ENCODE data around the gene ZNF283.
A peak's percentile ranks its signal among the peaks of the same experiment; 100 is the strongest.

ZNF283 gene

DNA sequence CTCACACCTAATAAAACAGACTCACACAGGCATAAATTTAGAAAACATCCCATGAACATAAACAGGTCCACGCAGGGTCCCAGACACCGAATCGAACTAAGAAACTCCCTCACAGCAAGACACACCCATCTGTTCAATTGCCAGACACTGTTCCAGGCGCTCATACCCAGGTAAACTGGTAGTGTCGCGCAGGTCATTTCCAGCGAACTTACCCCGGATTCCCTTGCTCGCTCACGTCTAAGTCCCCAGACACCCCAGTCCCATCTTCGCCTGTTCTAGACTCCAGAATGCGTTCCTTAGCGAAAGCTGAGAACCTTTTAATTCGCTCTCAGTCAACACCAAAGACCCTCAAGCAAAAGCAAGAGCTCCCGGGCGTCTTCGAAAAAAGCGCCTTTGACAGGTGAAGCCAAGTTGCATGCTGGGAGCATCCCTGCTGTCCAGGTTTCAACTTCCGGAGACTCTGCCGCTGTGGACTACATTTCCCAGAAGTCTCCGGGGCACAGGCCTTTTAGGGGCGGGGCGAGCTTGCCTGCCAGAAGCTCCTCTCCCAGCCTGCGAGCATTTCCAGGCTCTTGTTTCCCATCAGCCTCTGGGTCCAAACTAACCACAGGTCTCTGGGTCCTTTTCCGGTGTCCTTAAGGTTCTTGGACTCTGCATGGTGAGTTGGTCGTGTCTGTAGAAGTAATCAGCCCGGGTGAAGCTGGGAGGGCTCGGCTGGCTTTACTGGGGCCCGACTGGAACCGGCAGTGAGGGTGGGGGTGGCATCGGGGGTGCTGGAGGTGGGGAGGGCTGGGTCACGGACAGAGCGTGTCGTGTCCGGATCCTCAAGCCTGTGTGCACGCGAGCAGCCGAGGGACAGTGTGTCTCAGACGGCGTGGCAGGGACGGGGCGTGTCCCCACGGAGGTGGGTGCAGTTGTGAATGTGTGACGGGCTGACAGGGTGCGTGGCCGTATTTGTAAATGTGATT is at the start of gene ZNF283:
Gene ZNF283 (plus strand): TSS at position 535 of the 968 bp plus-strand sequence. CDS start 6,184 bp downstream, outside the sequence.
- CTCF ChIA-PET = no interaction called here
- POLR2A ChIA-PET = interaction anchor here (0.6 to 1.3 kb wide), 11 partner anchors 9 to 198 kb away, joined by 3 to 6 read pairs (median 3); partner anchors contain the start of genes KCNN4, SMG9, ZNF221 and ZNF222
- TF ChIP-seq ELF4 (IDR thresholded peaks at IDR 0.05) = peak; percentile 53; the same call in 1 of the 2 replicates
- TF ChIP-seq, protein P1, sequence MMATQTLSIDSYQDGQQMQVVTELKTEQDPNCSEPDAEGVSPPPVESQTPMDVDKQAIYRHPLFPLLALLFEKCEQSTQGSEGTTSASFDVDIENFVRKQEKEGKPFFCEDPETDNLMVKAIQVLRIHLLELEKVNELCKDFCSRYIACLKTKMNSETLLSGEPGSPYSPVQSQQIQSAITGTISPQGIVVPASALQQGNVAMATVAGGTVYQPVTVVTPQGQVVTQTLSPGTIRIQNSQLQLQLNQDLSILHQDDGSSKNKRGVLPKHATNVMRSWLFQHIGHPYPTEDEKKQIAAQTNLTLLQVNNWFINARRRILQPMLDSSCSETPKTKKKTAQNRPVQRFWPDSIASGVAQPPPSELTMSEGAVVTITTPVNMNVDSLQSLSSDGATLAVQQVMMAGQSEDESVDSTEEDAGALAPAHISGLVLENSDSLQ (IDR thresholded peaks at IDR 0.05) = 0 out of 2 replicates have a peak, but pooled peaks have one; percentile 6
- TF ChIP-seq SUZ12 (IDR thresholded peaks at IDR 0.05) = peak; percentile 63; the same call in 1 of the 2 replicates
- TF ChIP-seq FOXK2 (IDR thresholded peaks at IDR 0.05) = no peak
- TF ChIP-seq ZNF384 (IDR thresholded peaks at IDR 0.05) = no peak
- TF ChIP-seq L3MBTL2 (conservative IDR thresholded peaks at IDR 0.05) = peak; percentile 89
- TF ChIP-seq LEF1 (IDR thresholded peaks at IDR 0.05; ENCODE audit: borderline replicate concordance) = no peak
- no peak for TF ChIP-seq CTBP1 (IDR thresholded peaks at IDR 0.05; ENCODE audit: borderline replicate concordance)
- peak; percentile 92 for DNase-seq (ENCODE audit: extremely low spot score)

DNA sequence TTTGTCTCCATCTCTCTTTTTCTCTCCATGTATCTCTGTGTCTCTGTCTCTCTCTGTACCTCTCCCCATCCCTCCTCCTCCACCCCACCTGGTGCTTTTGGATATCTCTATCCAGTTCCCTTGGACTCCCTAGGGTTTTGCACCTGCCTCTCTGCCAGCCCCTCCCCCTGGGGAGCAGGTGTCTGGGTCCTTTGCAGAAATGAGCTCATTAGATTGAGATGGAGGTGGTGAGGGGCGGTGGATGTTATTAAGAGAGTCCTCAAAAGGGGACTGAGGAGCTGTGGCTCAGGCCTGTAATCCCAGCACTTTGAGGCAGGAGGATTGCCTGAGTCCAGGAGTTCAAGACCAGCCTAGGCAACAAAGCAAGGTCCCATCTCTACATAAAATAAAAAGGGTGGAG is 48.5 kb upstream of the ZNF283 start:
- CTCF ChIA-PET = interaction anchor here (0.6 to 1.7 kb wide), 3 partner anchors 12 to 993 kb away, joined by 3 to 5 read pairs (median 4); no protein-coding TSS in a partner anchor
- no peak for DNase-seq (ENCODE audit: extremely low spot score)
- TF ChIP-seq SUZ12 (IDR thresholded peaks at IDR 0.05) = no peak
- TF ChIP-seq TARDBP (IDR thresholded peaks at IDR 0.05) = no peak
- TF ChIP-seq FOXK2 (IDR thresholded peaks at IDR 0.05) = no peak
- TF ChIP-seq BHLHE40 (IDR thresholded peaks at IDR 0.05; ENCODE audit: borderline replicate concordance) = no peak
- no peak for TF ChIP-seq FOXA1 (IDR thresholded peaks at IDR 0.05)
- no peak for TF ChIP-seq SP1 (IDR thresholded peaks at IDR 0.05)
- TF ChIP-seq HDGF (IDR thresholded peaks at IDR 0.05; ENCODE audit: borderline replicate concordance) = no peak
- TF ChIP-seq L3MBTL2 (conservative IDR thresholded peaks at IDR 0.05) = no peak
- POLR2A ChIA-PET = interaction anchor here (1.3 kb wide), 1 partner anchor 24 kb away, joined by 3 read pairs; the partner anchor contains the start of gene SMG9

DNA sequence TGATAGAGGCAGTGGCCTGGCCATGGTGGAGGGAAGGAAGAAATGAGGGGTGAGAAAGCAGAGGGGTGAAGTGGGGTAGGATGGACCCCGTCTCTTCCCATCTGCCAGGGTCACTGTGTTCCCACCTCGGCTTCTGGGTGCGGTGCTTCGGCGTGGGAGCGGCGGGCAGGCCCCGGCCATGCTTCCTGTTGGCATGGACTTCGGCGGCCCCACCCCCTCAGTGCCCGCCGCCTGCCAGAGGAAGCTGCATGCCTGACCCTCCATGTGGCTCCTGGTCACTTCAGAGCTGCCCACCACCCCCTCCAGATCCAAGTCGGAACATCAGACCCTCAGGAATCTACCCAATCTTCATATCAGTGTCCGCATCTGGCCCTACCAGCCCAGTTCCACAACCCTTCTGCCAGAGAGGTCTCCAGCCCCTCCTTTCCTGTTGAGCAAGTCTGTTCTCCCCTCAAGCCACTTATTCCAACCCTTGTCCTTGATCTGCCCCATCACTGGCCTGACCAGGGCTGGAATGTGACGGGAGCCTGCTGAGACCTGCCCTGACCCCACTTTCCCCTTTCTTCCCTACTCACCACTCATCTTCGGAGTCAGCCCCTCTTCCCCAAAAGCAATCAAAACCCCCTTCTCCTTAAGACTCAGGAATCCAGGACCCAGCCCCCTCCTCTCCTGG is 47.8 kb upstream of the ZNF283 start:
- no peak for DNase-seq (ENCODE audit: extremely low spot score)
- ChIA-PET CTCF (interaction anchor here (0.6 to 1.1 kb wide), 4 partner anchors 13 to 180 kb away, joined by 3 to 6 read pairs (median 4); no protein-coding TSS in a partner anchor), POLR2A (no interaction called here)
- TF ChIP-seq CTBP1 (IDR thresholded peaks at IDR 0.05; ENCODE audit: borderline replicate concordance) (no peak), SUZ12 (IDR thresholded peaks at IDR 0.05) (no peak), FOXM1 (IDR thresholded peaks at IDR 0.05; ENCODE audit: borderline replicate concordance) (no peak), ZNF384 (IDR thresholded peaks at IDR 0.05) (no peak), NFRKB (IDR thresholded peaks at IDR 0.05) (no peak), LEF1 (IDR thresholded peaks at IDR 0.05; ENCODE audit: borderline replicate concordance) (no peak), BHLHE40 (IDR thresholded peaks at IDR 0.05; ENCODE audit: borderline replicate concordance) (no peak), ELF4 (IDR thresholded peaks at IDR 0.05) (no peak), L3MBTL2 (conservative IDR thresholded peaks at IDR 0.05) (no peak), SP1 (IDR thresholded peaks at IDR 0.05) (no peak), FOXK2 (IDR thresholded peaks at IDR 0.05) (no peak), TARDBP (IDR thresholded peaks at IDR 0.05) (no peak), FOXA1 (IDR thresholded peaks at IDR 0.05) (no peak), HDGF (IDR thresholded peaks at IDR 0.05; ENCODE audit: borderline replicate concordance) (no peak), ARNT (IDR thresholded peaks at IDR 0.05) (no peak)
- TF ChIP-seq, protein P1 (IDR thresholded peaks at IDR 0.05) = no peak

DNA sequence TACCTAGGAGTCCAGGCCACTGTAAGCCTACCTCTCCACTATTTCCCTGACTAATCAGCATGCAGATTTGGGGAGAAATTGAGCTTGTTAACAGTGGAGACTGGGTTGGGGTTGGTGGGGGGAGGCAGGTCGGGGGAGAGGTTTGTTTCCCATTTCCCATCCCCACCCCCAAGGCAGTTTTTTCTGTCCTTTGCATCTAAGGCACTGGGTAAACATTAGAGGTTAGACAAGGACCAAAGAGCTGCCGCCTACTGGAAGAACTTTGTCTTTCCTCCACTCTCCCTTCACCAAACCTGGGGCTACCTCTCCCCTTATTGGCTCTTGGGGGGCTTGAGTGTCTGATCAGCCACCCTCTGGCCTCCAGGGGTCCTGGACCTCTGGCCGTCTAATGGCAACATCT is 47.3 kb upstream of the ZNF283 start:
- CTCF ChIA-PET = interaction anchor here (0.6 to 1.1 kb wide), 3 partner anchors 35 to 180 kb away, joined by 3 to 6 read pairs (median 4); no protein-coding TSS in a partner anchor
- TF ChIP-seq SUZ12 (IDR thresholded peaks at IDR 0.05) (no peak), BHLHE40 (IDR thresholded peaks at IDR 0.05; ENCODE audit: borderline replicate concordance) (no peak), ELF4 (IDR thresholded peaks at IDR 0.05) (no peak), ARNT (IDR thresholded peaks at IDR 0.05) (no peak), L3MBTL2 (conservative IDR thresholded peaks at IDR 0.05) (no peak), TARDBP (IDR thresholded peaks at IDR 0.05) (no peak)
- TF ChIP-seq, protein P1 (IDR thresholded peaks at IDR 0.05) = no peak
- DNase-seq (ENCODE audit: extremely low spot score) = no peak
- POLR2A ChIA-PET = interaction anchor here (0.9 kb wide), 1 partner anchor 47 kb away, joined by 3 read pairs; the partner anchor contains the start of gene ZNF283

DNA sequence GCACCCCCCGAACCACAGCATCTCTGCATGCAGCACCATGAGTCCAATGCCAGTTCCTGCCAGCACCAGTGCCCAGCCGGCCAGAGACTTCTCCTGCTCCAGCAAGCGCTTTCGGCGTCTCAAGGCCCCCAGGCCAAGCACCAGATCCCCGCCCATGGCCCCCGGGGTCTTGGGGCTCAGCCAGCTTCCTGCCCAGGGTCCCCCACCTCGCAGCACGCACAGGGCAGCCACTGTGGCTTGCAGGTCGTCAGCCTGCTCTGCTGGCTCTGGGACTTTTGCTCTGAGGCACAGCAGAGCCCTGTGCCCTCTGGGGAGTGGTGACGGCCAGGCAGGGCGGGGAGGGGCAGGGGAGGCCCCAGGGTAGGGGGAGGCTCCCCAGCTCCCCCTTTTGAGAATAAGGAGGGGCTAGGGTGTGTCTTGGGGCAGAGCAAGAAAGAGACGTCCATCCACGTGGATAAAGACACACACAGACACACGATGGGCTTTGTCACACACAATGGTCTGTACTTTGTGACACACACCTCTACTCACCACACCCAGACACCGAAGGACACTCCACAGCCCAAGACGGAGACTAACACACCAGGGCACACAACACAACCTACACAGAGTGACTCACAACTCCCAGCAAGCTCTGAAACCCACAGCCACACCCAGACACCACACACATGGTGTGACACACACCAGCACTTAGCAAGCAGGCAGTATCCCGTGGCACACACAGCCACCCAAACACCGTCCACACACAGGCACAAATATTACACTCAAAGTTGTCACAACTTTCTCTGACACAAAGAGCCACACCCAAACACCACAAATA is 46.2 kb upstream of the ZNF283 start, which contains the start of gene KCNN4:
Gene KCNN4 (minus strand): TSS at position 268 of the 820 bp plus-strand sequence. CDS start 112 bp downstream, at position 156.
- no peak for DNase-seq (ENCODE audit: extremely low spot score)
- CTCF ChIA-PET = no interaction called here

More for the DNA sequence above, 46.2 kb upstream of the ZNF283 start, which contains the start of gene KCNN4:
- TF ChIP-seq SP1 (IDR thresholded peaks at IDR 0.05) (no peak), NFRKB (IDR thresholded peaks at IDR 0.05) (no peak), LEF1 (IDR thresholded peaks at IDR 0.05; ENCODE audit: borderline replicate concordance) (no peak), ZNF384 (IDR thresholded peaks at IDR 0.05) (no peak), FOXK2 (IDR thresholded peaks at IDR 0.05) (no peak), CTBP1 (IDR thresholded peaks at IDR 0.05; ENCODE audit: borderline replicate concordance) (no peak), ELF4 (IDR thresholded peaks at IDR 0.05) (no peak), FOXM1 (IDR thresholded peaks at IDR 0.05; ENCODE audit: borderline replicate concordance) (no peak), ARNT (IDR thresholded peaks at IDR 0.05) (no peak), HDGF (IDR thresholded peaks at IDR 0.05; ENCODE audit: borderline replicate concordance) (no peak), FOXA1 (IDR thresholded peaks at IDR 0.05) (no peak), TARDBP (IDR thresholded peaks at IDR 0.05) (no peak), L3MBTL2 (conservative IDR thresholded peaks at IDR 0.05) (no peak), SUZ12 (IDR thresholded peaks at IDR 0.05) (no peak), BHLHE40 (IDR thresholded peaks at IDR 0.05; ENCODE audit: borderline replicate concordance) (no peak)
- TF ChIP-seq, protein P1 (IDR thresholded peaks at IDR 0.05) = no peak
- POLR2A ChIA-PET = interaction anchor here (0.9 kb wide), 1 partner anchor 46 kb away, joined by 3 read pairs; the partner anchor contains the start of gene ZNF283
